ACC112 (cell line): ENCODE data around the gene FKBP2.

Experiments used
- H2AFZ ChIP-seq: fragments of 200-600 bp; sonication (generic); one replicate; pipeline ENCODE4 v1.6.0; 2017; ENCODE audit warnings: antibody characterized with exemption, low read length; ENCODE audit not compliant: unreplicated experiment
- H3K27ac ChIP-seq: fragments of 200-600 bp; sonication (generic); 2 replicates; pipeline ENCODE4 v1.5.1; 2014; ENCODE audit warnings: low read depth, mild to moderate bottlenecking, antibody characterized with exemption, low read length, moderate library complexity
- H3K27me3 ChIP-seq: fragments of 200-600 bp; sonication (generic); 2 replicates; pipeline ENCODE4 v1.6.1; 2014; ENCODE audit warnings: mild to moderate bottlenecking, antibody characterized with exemption, low read length, moderate library complexity, mixed read lengths; ENCODE audit not compliant: insufficient read depth
- H3K36me3 ChIP-seq: fragments of 200-600 bp; sonication (generic); 2 replicates; pipeline ENCODE4 v1.6.1; 2016; ENCODE audit warnings: mild to moderate bottlenecking, antibody characterized with exemption, low read length, moderate library complexity, mixed read lengths; ENCODE audit not compliant: insufficient read depth
- H3K4me1 ChIP-seq: fragments of 200-600 bp; sonication (generic); one replicate; pipeline ENCODE4 v1.6.1; 2016; ENCODE audit warnings: low read length, mixed read lengths; ENCODE audit not compliant: insufficient read depth, unreplicated experiment, control insufficient read depth
- H3K4me3 ChIP-seq: fragments of 200-600 bp; sonication (generic); 2 replicates; pipeline ENCODE4 v1.5.1; 2014; ENCODE audit warnings: mild to moderate bottlenecking, low read depth, low read length
- H3K79me2 ChIP-seq: fragments of 200-600 bp; sonication (generic); one replicate; pipeline ENCODE4 v1.6.0; 2016; ENCODE audit warnings: low read length; ENCODE audit not compliant: control insufficient read depth, unreplicated experiment, insufficient read depth

FKBP2 gene

GRCh38 chr11:64250415-64251015 lies 9.6 kb downstream of the FKBP2 start:
- H3K79me2 ChIP-seq = peaks cover 27% of the 10 kb centered on the region
- peaks cover 23% of the 10 kb centered on the region for H3K4me1 ChIP-seq
- no peak overlapping the region for H2AFZ ChIP-seq
- H3K27ac ChIP-seq = no peak overlapping the region
- H3K36me3 ChIP-seq = no peaks in the 10 kb centered on the region
- H3K4me3 ChIP-seq = peak overlapping the region; percentile 87
- no peaks in the 10 kb centered on the region for H3K27me3 ChIP-seq

GRCh38 chr11:64251016-64251752 lies 10.3 kb downstream of the FKBP2 start, which contains the start of gene PLCB3:
PLCB3 (plus strand) TSS chr11:64251530; CDS start chr11:64251650, 120 bp downstream.
- H3K79me2 ChIP-seq = peaks cover 21% of the 10 kb centered on the region
- peak within 1 kb of the TSS; percentile 87 for H3K4me3 ChIP-seq
- H2AFZ ChIP-seq = peak within 1 kb of the TSS; percentile 55
- no peaks in the 10 kb centered on the region for H3K27me3 ChIP-seq
- peaks cover 23% of the 10 kb centered on the region for H3K4me1 ChIP-seq
- peak within 1 kb of the TSS; percentile 11; the same call in 1 of the 2 replicates for H3K27ac ChIP-seq
- H3K36me3 ChIP-seq = no peaks in the 10 kb centered on the region

- Histone ChIP-seq H2AFZ (peak overlapping the region; percentile 55), H3K4me1 (peaks cover 23% of the 10 kb centered on the region), H3K4me3 (peak overlapping the region; percentile 87)
These were observed 10.8 kb downstream of the FKBP2 start for GRCh38 chr11:64251753-64252002.

GRCh38 chr11:64252003-64252872 lies 11.3 kb downstream of the FKBP2 start:
- peak overlapping the region; percentile 11; the same call in 1 of the 2 replicates for H3K27ac ChIP-seq

More at GRCh38 chr11:64251753-64252002, 10.8 kb downstream of the FKBP2 start:
- Histone ChIP-seq H3K27ac (peak overlapping the region; percentile 11; the same call in 1 of the 2 replicates), H3K36me3 (0 out of 2 replicates have a peak, but pooled peaks cover 4% of the 10 kb centered on the region), H3K27me3 (no peaks in the 10 kb centered on the region), H3K79me2 (peaks cover 21% of the 10 kb centered on the region)

GRCh38 chr11:64253043-64253442 lies 12.1 kb downstream of the FKBP2 start:
- Histone ChIP-seq H3K27ac (no peak overlapping the region), H3K4me3 (peak overlapping the region; percentile 87), H2AFZ (no peak overlapping the region), H3K79me2 (peaks cover 21% of the 10 kb centered on the region), H3K4me1 (peaks cover 18% of the 10 kb centered on the region), H3K36me3 (0 out of 2 replicates have a peak, but pooled peaks cover 4% of the 10 kb centered on the region), H3K27me3 (no peaks in the 10 kb centered on the region)

More at GRCh38 chr11:64252003-64252872, 11.3 kb downstream of the FKBP2 start:
- Histone ChIP-seq H3K4me3 (peak overlapping the region; percentile 87), H3K36me3 (0 out of 2 replicates have a peak, but pooled peaks cover 4% of the 10 kb centered on the region), H3K4me1 (peaks cover 23% of the 10 kb centered on the region), H3K79me2 (peaks cover 21% of the 10 kb centered on the region), H3K27me3 (no peaks in the 10 kb centered on the region), H2AFZ (peak overlapping the region; percentile 55)

GRCh38 chr11:64253481-64253880 lies 12.6 kb downstream of the FKBP2 start:
- no peak overlapping the region for H2AFZ ChIP-seq
- H3K4me1 ChIP-seq = peaks cover 18% of the 10 kb centered on the region
- H3K36me3 ChIP-seq = 0 out of 2 replicates have a peak, but pooled peaks cover 4% of the 10 kb centered on the region
- H3K27ac ChIP-seq = no peak overlapping the region
- no peak overlapping the region for H3K4me3 ChIP-seq
- no peaks in the 10 kb centered on the region for H3K27me3 ChIP-seq
- H3K79me2 ChIP-seq = peaks cover 21% of the 10 kb centered on the region

- Histone ChIP-seq H3K36me3 (peaks cover 6% of the 10 kb centered on the region; the same call in 1 of the 2 replicates), H3K4me1 (peaks cover 18% of the 10 kb centered on the region), H3K27me3 (no peaks in the 10 kb centered on the region), H3K79me2 (peaks cover 21% of the 10 kb centered on the region), H3K4me3 (no peak overlapping the region), H3K27ac (no peak overlapping the region), H2AFZ (no peak overlapping the region)
These were observed 13.4 kb downstream of the FKBP2 start for GRCh38 chr11:64254326-64254725.

- Histone ChIP-seq H3K4me3 (no peak overlapping the region), H2AFZ (no peak overlapping the region), H3K4me1 (peaks cover 18% of the 10 kb centered on the region), H3K27ac (no peak overlapping the region), H3K36me3 (peaks cover 14% of the 10 kb centered on the region), H3K27me3 (no peaks in the 10 kb centered on the region), H3K79me2 (peaks cover 21% of the 10 kb centered on the region)
These were observed 14.5 kb downstream of the FKBP2 start for GRCh38 chr11:64255135-64256128.

GRCh38 chr11:64256300-64256699 lies 15.4 kb downstream of the FKBP2 start:
- Histone ChIP-seq H3K36me3 (peaks cover 14% of the 10 kb centered on the region), H2AFZ (no peak overlapping the region), H3K27ac (no peak overlapping the region)

More at GRCh38 chr11:64256300-64256699, 15.4 kb downstream of the FKBP2 start:
- H3K4me3 ChIP-seq = no peak overlapping the region
- H3K27me3 ChIP-seq = no peaks in the 10 kb centered on the region
- peaks cover 21% of the 10 kb centered on the region for H3K79me2 ChIP-seq
- peaks cover 13% of the 10 kb centered on the region for H3K4me1 ChIP-seq
